ENCODE data around the gene HES2.
"Not testable (repeated sequence)": the region's sequence is repeated elsewhere in the genome, so short reads cannot be mapped to it uniquely, and the experiment has no call there.

HES2 gene

DNA sequence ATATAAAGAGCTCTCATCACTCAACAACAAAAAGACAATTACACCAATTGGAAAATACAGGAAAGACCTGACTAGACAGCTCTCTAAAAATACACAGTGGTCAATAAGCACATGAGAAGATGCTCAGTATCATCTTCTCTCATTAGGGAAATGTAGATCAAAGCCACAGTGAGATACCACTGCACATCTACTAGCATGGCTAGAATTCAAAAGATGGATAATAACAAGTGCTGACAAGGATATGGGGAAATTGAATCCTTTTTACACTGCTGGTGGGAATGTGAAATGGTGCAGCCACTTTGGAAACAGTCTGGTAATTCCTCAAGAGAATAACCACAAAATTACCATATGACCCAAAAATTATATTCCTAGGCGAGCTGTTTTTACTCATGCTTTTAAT is 35.6 kb downstream of the HES2 start:
- DNase-seq = no peak

DNA sequence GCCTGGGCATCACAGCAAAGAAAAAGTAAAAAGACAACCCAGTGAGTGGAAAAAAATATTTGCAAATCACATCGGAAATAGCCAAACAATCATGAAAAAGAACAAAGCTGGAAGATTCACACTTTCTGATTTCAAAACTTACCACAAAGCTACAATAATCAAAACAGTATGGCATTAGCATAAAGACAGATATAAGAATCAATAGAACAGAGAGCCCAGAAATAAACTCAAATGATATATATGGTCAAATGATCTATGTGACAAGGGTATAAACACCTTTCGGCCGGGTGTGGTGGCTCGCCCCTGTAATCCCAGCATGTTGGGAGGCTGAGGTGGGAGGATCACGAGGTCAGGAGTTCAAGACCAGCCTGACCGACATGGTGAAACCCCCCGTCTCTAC is 39.7 kb downstream of the HES2 start:
- DNase-seq = no peak

DNA sequence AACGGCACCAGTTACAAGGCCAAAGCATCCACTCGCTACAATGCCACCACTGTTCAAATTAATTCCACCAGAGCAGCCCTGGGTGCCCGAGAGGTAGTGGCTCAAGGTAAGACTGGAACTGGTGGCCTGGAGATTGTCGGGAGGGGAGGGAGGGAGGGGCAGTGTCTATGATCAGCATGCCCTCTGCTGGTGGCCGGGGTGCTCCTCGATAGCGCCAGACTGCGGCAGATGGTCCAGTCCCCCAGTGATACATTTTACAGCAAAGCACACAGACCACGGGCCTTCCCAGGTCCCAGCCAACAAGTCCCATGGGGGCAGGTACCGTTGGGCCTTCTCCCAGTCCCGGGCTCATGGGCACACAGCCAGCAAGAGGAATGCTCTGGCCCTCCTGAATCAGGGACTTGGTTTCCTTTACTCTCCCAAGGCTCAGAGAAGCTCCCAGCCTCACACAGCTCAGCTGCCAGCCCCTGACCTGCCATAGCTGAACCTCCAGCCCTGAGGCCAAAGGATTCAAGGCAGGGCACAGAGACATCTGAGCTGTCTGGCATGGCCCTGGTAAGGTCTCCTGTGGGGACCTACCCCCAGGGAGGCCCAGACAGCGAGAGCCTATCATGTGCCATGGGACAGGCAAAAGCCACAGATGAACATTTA is 41.5 kb downstream of the HES2 start:
- DNase-seq = no peak

DNA sequence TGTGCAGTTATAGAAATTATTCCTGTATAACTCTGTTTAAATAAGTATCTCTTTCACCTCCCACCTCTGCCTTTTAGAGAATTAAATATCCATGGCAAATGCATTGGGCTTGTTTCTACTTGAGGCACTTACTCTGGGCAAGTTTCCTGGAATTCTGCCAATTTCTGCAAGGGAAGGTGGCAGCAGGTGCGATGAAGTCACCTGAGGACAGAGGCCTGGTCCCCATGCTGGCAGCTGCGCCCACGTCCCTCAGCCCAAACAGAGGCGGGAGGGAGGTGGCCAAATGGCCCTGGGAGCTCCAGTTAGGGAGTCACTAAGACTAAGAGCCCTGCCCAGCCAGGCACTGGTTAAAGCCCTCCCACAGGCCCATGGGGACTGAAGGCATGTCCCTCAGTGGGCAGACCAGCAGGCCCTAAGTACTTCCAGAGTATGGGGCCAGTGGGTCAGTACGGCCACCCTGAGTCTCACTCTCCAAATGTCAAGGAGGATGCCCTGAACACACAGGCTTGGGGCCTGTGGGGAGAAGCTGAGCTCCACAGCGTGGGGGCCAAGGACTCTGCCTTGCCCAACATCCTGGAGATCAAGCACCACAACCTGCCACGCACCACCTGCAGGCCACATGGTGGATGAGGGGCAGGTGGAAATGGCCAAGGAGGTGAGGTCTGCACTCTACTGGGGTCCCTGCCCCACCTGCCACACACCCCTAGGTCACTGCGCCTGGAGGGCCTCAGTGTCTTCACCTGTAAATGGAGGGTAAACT is 45.6 kb downstream of the HES2 start:
- DNase-seq = no peak

- DNase-seq = not testable (repeated sequence)
These were observed 47.5 kb downstream of the HES2 start for GRCh38 chr1:6372236-6372635.

GRCh38 chr1:6370006-6370405 is 49.7 kb downstream of the HES2 start:
- no peak for DNase-seq

DNA sequence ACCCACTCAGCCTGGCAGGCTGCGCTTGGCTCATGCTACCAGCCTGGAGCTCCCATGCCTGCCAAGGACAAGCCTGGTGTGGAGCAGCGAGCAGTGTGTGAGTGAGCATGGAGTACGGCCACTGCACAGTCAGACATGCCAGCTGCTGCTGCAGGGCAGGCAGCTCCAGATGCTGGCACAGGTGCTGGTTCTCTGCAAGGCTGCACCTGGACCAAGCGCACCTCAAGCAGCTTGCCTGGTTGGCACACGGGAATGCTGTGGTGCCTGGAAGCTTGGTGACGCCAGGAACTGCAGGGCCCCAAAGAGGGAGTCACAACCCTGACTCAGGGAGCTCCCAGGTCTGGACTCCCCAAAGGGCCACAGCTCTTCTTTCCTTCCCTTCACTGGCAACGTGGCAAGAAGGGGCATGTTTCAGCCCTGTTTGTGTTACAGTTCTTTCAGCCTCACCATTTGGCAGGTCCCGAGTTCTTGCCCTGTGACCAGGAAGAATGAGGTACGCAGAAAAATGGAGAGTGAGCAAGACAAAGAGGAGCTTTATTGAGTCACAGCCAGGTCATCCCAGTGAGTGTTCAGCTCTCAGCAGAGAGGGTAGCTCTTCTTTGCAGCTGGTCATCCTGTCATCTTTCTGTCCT is 52.2 kb downstream of the HES2 start:
- no peak for DNase-seq

DNA sequence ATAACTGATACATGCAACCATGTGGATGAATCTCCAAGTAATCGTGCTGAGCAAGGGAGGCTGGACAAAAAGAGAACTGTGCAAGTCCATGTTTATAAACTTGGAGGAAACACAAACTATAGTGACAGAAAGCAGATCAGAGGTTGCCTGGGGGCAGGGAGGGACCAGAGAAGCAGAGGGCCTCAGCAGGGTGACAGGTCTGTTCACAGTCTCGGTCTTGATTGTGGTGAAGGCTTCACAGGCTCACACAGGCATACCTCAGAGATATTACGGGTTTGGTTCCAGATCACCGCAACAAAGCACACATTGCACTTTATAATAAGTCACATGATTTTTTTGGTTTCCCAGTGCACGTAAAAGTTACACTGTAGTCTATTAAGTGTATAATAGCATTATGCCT is 54.7 kb downstream of the HES2 start:
- no peak for DNase-seq

DNA sequence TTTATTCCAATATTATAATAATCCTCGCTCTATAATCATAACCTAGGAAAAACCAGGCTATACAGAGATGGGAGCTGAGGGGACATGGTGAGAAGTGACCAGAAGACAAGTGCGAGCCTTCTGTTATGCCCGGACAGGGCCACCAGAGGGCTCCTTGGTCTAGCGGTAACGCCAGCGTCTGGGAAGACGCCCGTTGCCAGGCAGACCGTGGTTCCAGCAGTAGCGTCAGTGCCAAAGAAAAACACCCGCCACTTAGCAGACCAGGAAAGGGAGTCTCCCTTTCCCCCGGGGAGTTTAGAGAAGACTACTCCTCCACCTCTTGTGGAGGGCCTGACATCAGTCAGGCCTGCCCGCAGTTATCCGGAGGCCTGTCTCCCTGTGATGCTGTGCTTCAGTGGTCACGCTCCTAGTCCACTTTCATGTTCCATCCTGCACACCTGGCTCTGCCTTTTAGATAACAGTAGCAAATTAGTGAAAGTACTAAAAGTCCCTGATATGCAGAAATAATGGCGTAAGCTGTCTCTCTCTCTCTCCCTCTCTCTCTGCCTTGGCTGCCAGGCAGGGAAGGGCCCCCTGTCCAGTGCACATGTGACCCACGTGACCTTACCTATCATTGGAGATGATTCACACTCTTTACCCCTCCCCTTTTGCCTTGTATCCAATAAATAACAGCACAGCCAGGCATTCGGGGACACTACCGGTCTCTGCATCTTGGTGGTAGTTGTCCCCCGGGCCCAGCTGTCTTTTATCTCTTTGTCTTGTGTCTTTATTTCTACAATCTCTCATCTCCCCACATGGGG is 56.4 kb downstream of the HES2 start:
- not testable (repeated sequence) for DNase-seq

Data from stimulated activated CD4-positive, alpha-beta T cell treated with anti-CD3 and anti-CD28 coated beads, Interleukin-12 subunit alpha, Interleukin-12 subunit beta, amount 100 ng/mL, for 4 hours (primary cell).